ENCODE measurements around the gene WDR36. TPM values are rescaled to one million over a fixed set of nuclear protein-coding genes. Genes with fewer than 3 reads are reported as not detected.

Gene WDR36
- total and polyA plus RNA-seq, 2 of the 8 experiments (the other 6 are each of a cell fraction or from before 2014, with no cell fraction given) = 9.3 to 41.8 TPM

DNA sequence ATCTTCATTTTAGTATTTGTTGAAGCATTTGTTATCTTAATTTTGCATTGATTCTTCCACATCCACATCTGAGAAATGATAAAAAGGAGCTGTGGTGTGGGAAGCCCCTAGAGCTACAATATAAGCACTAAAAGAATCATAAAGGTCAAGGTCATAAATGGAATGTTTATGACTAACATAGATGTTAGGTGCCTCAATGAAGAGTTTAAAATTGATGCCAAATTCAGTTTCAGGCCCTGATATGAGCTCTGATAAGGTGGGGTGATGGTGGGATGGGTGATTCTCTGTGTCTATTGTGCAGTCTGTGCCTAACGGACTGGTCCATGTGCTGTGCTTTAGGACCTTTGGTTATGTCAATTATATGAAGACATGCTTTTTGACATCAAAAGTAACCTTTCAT lies 70.9 kb downstream of the WDR36 start (continued):
- TF ChIP-seq, protein P1, sequence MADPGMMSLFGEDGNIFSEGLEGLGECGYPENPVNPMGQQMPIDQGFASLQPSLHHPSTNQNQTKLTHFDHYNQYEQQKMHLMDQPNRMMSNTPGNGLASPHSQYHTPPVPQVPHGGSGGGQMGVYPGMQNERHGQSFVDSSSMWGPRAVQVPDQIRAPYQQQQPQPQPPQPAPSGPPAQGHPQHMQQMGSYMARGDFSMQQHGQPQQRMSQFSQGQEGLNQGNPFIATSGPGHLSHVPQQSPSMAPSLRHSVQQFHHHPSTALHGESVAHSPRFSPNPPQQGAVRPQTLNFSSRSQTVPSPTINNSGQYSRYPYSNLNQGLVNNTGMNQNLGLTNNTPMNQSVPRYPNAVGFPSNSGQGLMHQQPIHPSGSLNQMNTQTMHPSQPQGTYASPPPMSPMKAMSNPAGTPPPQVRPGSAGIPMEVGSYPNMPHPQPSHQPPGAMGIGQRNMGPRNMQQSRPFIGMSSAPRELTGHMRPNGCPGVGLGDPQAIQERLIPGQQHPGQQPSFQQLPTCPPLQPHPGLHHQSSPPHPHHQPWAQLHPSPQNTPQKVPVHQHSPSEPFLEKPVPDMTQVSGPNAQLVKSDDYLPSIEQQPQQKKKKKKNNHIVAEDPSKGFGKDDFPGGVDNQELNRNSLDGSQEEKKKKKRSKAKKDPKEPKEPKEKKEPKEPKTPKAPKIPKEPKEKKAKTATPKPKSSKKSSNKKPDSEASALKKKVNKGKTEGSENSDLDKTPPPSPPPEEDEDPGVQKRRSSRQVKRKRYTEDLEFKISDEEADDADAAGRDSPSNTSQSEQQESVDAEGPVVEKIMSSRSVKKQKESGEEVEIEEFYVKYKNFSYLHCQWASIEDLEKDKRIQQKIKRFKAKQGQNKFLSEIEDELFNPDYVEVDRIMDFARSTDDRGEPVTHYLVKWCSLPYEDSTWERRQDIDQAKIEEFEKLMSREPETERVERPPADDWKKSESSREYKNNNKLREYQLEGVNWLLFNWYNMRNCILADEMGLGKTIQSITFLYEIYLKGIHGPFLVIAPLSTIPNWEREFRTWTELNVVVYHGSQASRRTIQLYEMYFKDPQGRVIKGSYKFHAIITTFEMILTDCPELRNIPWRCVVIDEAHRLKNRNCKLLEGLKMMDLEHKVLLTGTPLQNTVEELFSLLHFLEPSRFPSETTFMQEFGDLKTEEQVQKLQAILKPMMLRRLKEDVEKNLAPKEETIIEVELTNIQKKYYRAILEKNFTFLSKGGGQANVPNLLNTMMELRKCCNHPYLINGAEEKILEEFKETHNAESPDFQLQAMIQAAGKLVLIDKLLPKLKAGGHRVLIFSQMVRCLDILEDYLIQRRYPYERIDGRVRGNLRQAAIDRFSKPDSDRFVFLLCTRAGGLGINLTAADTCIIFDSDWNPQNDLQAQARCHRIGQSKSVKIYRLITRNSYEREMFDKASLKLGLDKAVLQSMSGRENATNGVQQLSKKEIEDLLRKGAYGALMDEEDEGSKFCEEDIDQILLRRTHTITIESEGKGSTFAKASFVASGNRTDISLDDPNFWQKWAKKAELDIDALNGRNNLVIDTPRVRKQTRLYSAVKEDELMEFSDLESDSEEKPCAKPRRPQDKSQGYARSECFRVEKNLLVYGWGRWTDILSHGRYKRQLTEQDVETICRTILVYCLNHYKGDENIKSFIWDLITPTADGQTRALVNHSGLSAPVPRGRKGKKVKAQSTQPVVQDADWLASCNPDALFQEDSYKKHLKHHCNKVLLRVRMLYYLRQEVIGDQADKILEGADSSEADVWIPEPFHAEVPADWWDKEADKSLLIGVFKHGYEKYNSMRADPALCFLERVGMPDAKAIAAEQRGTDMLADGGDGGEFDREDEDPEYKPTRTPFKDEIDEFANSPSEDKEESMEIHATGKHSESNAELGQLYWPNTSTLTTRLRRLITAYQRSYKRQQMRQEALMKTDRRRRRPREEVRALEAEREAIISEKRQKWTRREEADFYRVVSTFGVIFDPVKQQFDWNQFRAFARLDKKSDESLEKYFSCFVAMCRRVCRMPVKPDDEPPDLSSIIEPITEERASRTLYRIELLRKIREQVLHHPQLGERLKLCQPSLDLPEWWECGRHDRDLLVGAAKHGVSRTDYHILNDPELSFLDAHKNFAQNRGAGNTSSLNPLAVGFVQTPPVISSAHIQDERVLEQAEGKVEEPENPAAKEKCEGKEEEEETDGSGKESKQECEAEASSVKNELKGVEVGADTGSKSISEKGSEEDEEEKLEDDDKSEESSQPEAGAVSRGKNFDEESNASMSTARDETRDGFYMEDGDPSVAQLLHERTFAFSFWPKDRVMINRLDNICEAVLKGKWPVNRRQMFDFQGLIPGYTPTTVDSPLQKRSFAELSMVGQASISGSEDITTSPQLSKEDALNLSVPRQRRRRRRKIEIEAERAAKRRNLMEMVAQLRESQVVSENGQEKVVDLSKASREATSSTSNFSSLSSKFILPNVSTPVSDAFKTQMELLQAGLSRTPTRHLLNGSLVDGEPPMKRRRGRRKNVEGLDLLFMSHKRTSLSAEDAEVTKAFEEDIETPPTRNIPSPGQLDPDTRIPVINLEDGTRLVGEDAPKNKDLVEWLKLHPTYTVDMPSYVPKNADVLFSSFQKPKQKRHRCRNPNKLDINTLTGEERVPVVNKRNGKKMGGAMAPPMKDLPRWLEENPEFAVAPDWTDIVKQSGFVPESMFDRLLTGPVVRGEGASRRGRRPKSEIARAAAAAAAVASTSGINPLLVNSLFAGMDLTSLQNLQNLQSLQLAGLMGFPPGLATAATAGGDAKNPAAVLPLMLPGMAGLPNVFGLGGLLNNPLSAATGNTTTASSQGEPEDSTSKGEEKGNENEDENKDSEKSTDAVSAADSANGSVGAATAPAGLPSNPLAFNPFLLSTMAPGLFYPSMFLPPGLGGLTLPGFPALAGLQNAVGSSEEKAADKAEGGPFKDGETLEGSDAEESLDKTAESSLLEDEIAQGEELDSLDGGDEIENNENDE (IDR thresholded peaks at IDR 0.05; ENCODE audit: insufficient replicate concordance, low read length) = no peak
- TF ChIP-seq GABPA (IDR thresholded peaks at IDR 0.05; ENCODE audit: borderline replicate concordance, insufficient read depth, low read length) (no peak), TEAD4 (IDR thresholded peaks at IDR 0.05; ENCODE audit: low read depth, low read length) (no peak), TCF12 (IDR thresholded peaks at IDR 0.05; ENCODE audit: low read depth, low read length) (no peak), SP1 (IDR thresholded peaks at IDR 0.05; ENCODE audit: low read depth, low read length) (no peak), CHD2 (IDR thresholded peaks at IDR 0.05; ENCODE audit: low read length) (no peak)
